ENCODE results near the gene SLC35B1. TPM values are rescaled to one million over a fixed set of nuclear protein-coding genes. Genes with fewer than 3 reads are reported as not detected.

Gene SLC35B1
- total RNA-seq, 1 experiment from 2014 or later = 104 TPM

- POLR2A ChIA-PET (ENCODE audit: low non-redundant PET) = no interaction called here
- H3K27ac ChIP-seq (ENCODE audit: low read depth, low read length, poor library complexity, severe bottlenecking) = no peak overlapping the region
- H3K9me3 ChIP-seq (ENCODE audit: low read depth, low read length, poor library complexity, severe bottlenecking) = no peaks in the 10 kb centered on the region
- H3K4me3 ChIP-seq (ENCODE audit: low read depth, low read length, poor library complexity, severe bottlenecking) = no peak overlapping the region
- H3K36me3 ChIP-seq (ENCODE audit: insufficient read depth, low read length, poor library complexity, severe bottlenecking) = peaks cover 8% of the 10 kb centered on the region
- H3K27me3 ChIP-seq (replicated peaks; ENCODE audit: insufficient read depth, low read depth, low read length, poor library complexity) = no peaks in the 10 kb centered on the region
- no peaks in the 10 kb centered on the region for H3K4me1 ChIP-seq (ENCODE audit: insufficient read depth, low read length, poor library complexity, severe bottlenecking)
- intact Hi-C loops (cut with micrococcal nuclease; ENCODE audit: unreplicated experiment) = loop anchor here (5.0 to 10.0 kb wide), 2 partner anchors 261 to 301 kb away; partner anchors contain the start of gene DLX3
- no TSS peak for BruUV-seq (replicated peaks)
- CTCF ChIA-PET = interaction anchor here (0.8 to 1.3 kb wide), 5 partner anchors 12 to 129 kb away, joined by 3 to 6 read pairs (median 4); partner anchors contain the start of gene NXPH3
- DNase-seq (ENCODE audit: low spot score) = no peak
- TF ChIP-seq EZH2 (IDR thresholded peaks at IDR 0.05; ENCODE audit: borderline replicate concordance, low read depth, low read length, poor library complexity, severe bottlenecking) = no peak
- TF ChIP-seq CTCF (conservative IDR thresholded peaks at IDR 0.05; ENCODE audit: low read depth, low read length) = no peak
Measured at GRCh38 chr17:49696233-49696761, 11.5 kb downstream of the SLC35B1 start.

GRCh38 chr17:49695698-49696232 is 12.0 kb downstream of the SLC35B1 start:
- DNase-seq (ENCODE audit: low spot score) = no peak
- BruUV-seq (replicated peaks) = no TSS peak
- ChIA-PET POLR2A (ENCODE audit: low non-redundant PET) (no interaction called here), CTCF (interaction anchor here (0.8 to 1.3 kb wide), 4 partner anchors 120 to 128 kb away, joined by 3 to 6 read pairs (median 4); partner anchors contain the start of gene NXPH3)
- H3K36me3 ChIP-seq (ENCODE audit: insufficient read depth, low read length, poor library complexity, severe bottlenecking) = peaks cover 5% of the 10 kb centered on the region
- H3K27me3 ChIP-seq (replicated peaks; ENCODE audit: insufficient read depth, low read depth, low read length, poor library complexity) = no peaks in the 10 kb centered on the region
- no peaks in the 10 kb centered on the region for H3K4me1 ChIP-seq (ENCODE audit: insufficient read depth, low read length, poor library complexity, severe bottlenecking)
- TF ChIP-seq EZH2 (IDR thresholded peaks at IDR 0.05; ENCODE audit: borderline replicate concordance, low read depth, low read length, poor library complexity, severe bottlenecking) (no peak), CTCF (conservative IDR thresholded peaks at IDR 0.05; ENCODE audit: low read depth, low read length) (no peak)
- intact Hi-C loops (cut with micrococcal nuclease; ENCODE audit: unreplicated experiment) = loop anchor here (1.0 to 10.0 kb wide), 3 partner anchors 127 to 302 kb away; partner anchors contain the start of gene DLX3
- no peaks in the 10 kb centered on the region for H3K9me3 ChIP-seq (ENCODE audit: low read depth, low read length, poor library complexity, severe bottlenecking)
- H3K27ac ChIP-seq (ENCODE audit: low read depth, low read length, poor library complexity, severe bottlenecking) = no peak overlapping the region
- no peak overlapping the region for H3K4me3 ChIP-seq (ENCODE audit: low read depth, low read length, poor library complexity, severe bottlenecking)

- H3K9me3 ChIP-seq (ENCODE audit: low read depth, low read length, poor library complexity, severe bottlenecking) = no peaks in the 10 kb centered on the region
- DNase-seq (ENCODE audit: low spot score) = peak; percentile 49
- no peak overlapping the region for H3K27ac ChIP-seq (ENCODE audit: low read depth, low read length, poor library complexity, severe bottlenecking)
- no TSS peak for BruUV-seq (replicated peaks)
- no peaks in the 10 kb centered on the region for H3K4me1 ChIP-seq (ENCODE audit: insufficient read depth, low read length, poor library complexity, severe bottlenecking)
- no peaks in the 10 kb centered on the region for H3K27me3 ChIP-seq (replicated peaks; ENCODE audit: insufficient read depth, low read depth, low read length, poor library complexity)
- POLR2A ChIA-PET (ENCODE audit: low non-redundant PET) = no interaction called here
- no peaks in the 10 kb centered on the region for H3K36me3 ChIP-seq (ENCODE audit: insufficient read depth, low read length, poor library complexity, severe bottlenecking)
- intact Hi-C loops (cut with micrococcal nuclease; ENCODE audit: unreplicated experiment) = loop anchor here (1.0 to 10.0 kb wide), 3 partner anchors 127 to 302 kb away; partner anchors contain the start of gene DLX3
- CTCF ChIA-PET = interaction anchor here (1.3 kb wide), 2 partner anchors 119 to 127 kb away, joined by 3 to 6 read pairs; partner anchors contain the start of gene NXPH3
- H3K4me3 ChIP-seq (ENCODE audit: low read depth, low read length, poor library complexity, severe bottlenecking) = no peak overlapping the region
- TF ChIP-seq CTCF (conservative IDR thresholded peaks at IDR 0.05; ENCODE audit: low read depth, low read length) = peak; percentile 96
- no peak for TF ChIP-seq EZH2 (IDR thresholded peaks at IDR 0.05; ENCODE audit: borderline replicate concordance, low read depth, low read length, poor library complexity, severe bottlenecking)
Measured at GRCh38 chr17:49694847-49695697, 12.7 kb downstream of the SLC35B1 start.
